SJCRH30 (cell line): Measurements from ENCODE around the gene SCN10A. TPM values are rescaled to one million over a fixed set of nuclear protein-coding genes. Genes with fewer than 3 reads are reported as not detected.

Source experiments
- total RNA-seq: library from RNA; depleted of rRNA; stranded (reverse); fragments of >200 nt; shearing (Covaris generic); gene quantifications from 2 replicates; pipeline ENCODE4 v1.2.3, GENCODE V29; 2014; rRNA removed

The SCN10A gene
- total RNA-seq, 1 experiment from 2014 or later, result not detected

Other genes with a start within 250 kb of the SCN10A start
- gene SCN5A, start 166.5 kb downstream of the SCN10A start, total RNA-seq, result 13.1 and 15.2 TPM in 2 replicates
- 0.02 TPM in 1 of 2 replicates, not detected in the other for gene SCN11A, start 235.7 kb upstream of the SCN10A start, total RNA-seq
- gene WDR48, start 235.8 kb upstream of the SCN10A start, total RNA-seq, result 22.2 and 22.3 TPM in 2 replicates